Esophagus muscularis mucosa (tissue), 4 donors: Measurements from ENCODE around the gene NUDT16L1.

Experiments used
- EP300 ChIP-seq: sonication (generic); formaldehyde crosslinking; IDR thresholded peaks from one replicate; pipeline ENCODE4 v1.6.1; 2017; ENCODE audit warnings: antibody characterized with exemption
- POLR2A ChIP-seq: fragments of 450-650 bp; IDR thresholded peaks from one replicate; pipeline ENCODE4 v1.6.1; 2017; ENCODE audit warnings: antibody characterized with exemption, moderate library complexity, mild to moderate bottlenecking, low read depth
- POLR2AphosphoS5 ChIP-seq, 2 donors: sonication (generic); formaldehyde crosslinking; IDR thresholded peaks; one replicate each; pipeline ENCODE4 v1.6.1; 2017; ENCODE audit warnings: antibody characterized with exemption in 2 of 2
- TF ChIP-seq, protein P1 (sequence below), 3 experiments: fragments of 200-600 bp in 2 of 3; fragments of 450-650 bp in 1 of 3; sonication (generic) in 2 of 3; IDR thresholded peaks; one replicate each; pipeline ENCODE4 v1.5.1; 2017 to 2019; ENCODE audit warnings: antibody characterized with exemption in 3 of 3, mild to moderate bottlenecking in 2 of 3, moderate library complexity in 1 of 3

DNA sequence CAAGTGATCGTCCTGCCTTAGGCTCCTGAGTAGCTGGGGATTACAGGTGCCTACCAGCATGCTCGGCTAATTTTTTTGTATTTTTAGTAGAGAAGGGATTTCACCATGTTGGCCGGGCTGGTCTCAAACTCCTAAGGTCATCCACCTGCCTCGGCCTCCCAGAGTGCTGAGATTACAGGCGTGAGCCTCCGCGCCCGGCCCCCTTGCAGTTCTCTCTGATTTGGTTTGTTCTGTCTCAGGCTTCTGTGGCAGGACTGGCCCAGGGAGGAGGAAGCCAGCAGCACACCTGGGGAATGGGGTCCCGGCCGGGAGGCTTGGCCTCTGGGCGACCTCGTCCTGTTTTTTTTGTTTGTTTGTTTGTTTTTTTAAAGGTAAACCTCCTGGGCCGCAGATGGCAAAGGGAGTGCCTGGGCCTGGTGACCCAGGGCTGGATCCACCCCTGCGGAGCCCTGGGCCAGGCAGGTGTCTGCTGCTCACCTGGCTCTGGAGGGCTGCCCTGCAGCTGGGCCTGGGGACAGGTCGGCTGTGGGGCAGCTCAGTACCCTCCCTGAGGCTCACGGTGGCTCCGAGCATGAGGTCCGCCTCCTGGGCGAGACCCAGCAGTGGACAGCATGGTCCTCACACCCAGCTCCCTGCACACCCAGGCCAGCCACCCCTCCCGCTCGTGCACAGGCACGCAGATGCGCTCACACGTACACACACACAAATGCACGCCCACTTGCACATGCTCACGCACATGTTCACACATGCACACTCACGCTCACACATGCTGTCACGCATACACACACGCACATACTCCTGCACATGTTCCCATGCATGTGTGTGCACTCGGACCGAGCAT lies 3.3 kb upstream of the NUDT16L1 start:
- TF ChIP-seq, protein P1, sequence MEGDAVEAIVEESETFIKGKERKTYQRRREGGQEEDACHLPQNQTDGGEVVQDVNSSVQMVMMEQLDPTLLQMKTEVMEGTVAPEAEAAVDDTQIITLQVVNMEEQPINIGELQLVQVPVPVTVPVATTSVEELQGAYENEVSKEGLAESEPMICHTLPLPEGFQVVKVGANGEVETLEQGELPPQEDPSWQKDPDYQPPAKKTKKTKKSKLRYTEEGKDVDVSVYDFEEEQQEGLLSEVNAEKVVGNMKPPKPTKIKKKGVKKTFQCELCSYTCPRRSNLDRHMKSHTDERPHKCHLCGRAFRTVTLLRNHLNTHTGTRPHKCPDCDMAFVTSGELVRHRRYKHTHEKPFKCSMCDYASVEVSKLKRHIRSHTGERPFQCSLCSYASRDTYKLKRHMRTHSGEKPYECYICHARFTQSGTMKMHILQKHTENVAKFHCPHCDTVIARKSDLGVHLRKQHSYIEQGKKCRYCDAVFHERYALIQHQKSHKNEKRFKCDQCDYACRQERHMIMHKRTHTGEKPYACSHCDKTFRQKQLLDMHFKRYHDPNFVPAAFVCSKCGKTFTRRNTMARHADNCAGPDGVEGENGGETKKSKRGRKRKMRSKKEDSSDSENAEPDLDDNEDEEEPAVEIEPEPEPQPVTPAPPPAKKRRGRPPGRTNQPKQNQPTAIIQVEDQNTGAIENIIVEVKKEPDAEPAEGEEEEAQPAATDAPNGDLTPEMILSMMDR (IDR thresholded peaks at IDR 0.05) = no peak
- TF ChIP-seq POLR2A (no peak), POLR2AphosphoS5 (IDR thresholded peaks at IDR 0.05) (no peak), EP300 (no peak)
